ENCODE measurements around the gene ZNF263. TPM values are rescaled to one million over a fixed set of nuclear protein-coding genes. Genes with fewer than 3 reads are reported as not detected.
A peak's percentile ranks its signal among the peaks of the same experiment; 100 is the strongest.

The ZNF263 gene
- total RNA-seq, 1 experiment from 2014 or later, result 34.8 TPM

GRCh38 chr16:3295209-3295608, 11.9 kb downstream of the ZNF263 start:
- H3K36me3 ChIP-seq (ENCODE audit: insufficient read depth, low read length, poor library complexity, severe bottlenecking), result peaks cover 49% of the 10 kb centered on the region
- no TSS peak for BruUV-seq (replicated peaks)
- POLR2A ChIA-PET (ENCODE audit: low non-redundant PET), result no interaction called here

DNA sequence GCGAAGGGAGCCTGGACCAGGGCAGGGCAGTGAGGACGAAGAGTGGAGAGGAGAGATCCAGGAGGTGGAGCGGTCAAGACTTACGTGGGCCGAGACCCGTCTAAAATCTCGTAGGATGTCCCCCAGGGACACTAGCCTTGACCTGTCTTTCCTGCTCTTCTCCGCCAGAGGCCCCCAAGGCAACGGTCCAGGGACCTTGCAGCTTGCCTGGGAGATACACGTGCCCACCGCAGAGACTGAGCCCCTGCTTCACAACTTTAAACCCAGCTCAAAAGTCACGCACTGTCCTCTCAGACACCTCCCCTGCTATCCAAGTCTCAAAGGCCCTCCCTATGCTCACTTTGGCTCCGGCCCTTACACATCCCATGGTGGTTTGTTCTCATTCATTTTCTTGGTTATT, 12.5 kb downstream of the ZNF263 start:
- no peak overlapping the region for H3K27ac ChIP-seq (ENCODE audit: low read depth, low read length, poor library complexity, severe bottlenecking)
- no peak overlapping the region for H3K4me3 ChIP-seq (ENCODE audit: low read depth, low read length, poor library complexity, severe bottlenecking)
- intact Hi-C loops (cut with micrococcal nuclease; ENCODE audit: unreplicated experiment), result no loop called here
- BruUV-seq (replicated peaks), result no TSS peak
- no peaks in the 10 kb centered on the region for H3K4me1 ChIP-seq (ENCODE audit: insufficient read depth, low read length, poor library complexity, severe bottlenecking)
- CTCF ChIA-PET, result no interaction called here
- H3K27me3 ChIP-seq (replicated peaks; ENCODE audit: insufficient read depth, low read depth, low read length, poor library complexity), result no peaks in the 10 kb centered on the region
- no peak for DNase-seq (ENCODE audit: low spot score)
- H3K36me3 ChIP-seq (ENCODE audit: insufficient read depth, low read length, poor library complexity, severe bottlenecking), result peaks cover 46% of the 10 kb centered on the region
- TF ChIP-seq, protein P1, sequence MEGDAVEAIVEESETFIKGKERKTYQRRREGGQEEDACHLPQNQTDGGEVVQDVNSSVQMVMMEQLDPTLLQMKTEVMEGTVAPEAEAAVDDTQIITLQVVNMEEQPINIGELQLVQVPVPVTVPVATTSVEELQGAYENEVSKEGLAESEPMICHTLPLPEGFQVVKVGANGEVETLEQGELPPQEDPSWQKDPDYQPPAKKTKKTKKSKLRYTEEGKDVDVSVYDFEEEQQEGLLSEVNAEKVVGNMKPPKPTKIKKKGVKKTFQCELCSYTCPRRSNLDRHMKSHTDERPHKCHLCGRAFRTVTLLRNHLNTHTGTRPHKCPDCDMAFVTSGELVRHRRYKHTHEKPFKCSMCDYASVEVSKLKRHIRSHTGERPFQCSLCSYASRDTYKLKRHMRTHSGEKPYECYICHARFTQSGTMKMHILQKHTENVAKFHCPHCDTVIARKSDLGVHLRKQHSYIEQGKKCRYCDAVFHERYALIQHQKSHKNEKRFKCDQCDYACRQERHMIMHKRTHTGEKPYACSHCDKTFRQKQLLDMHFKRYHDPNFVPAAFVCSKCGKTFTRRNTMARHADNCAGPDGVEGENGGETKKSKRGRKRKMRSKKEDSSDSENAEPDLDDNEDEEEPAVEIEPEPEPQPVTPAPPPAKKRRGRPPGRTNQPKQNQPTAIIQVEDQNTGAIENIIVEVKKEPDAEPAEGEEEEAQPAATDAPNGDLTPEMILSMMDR (conservative IDR thresholded peaks at IDR 0.05; ENCODE audit: low read depth, low read length), result no peak
- no peak for TF ChIP-seq EZH2 (IDR thresholded peaks at IDR 0.05; ENCODE audit: borderline replicate concordance, low read depth, low read length, poor library complexity, severe bottlenecking)
- POLR2A ChIA-PET (ENCODE audit: low non-redundant PET), result no interaction called here
- H3K9me3 ChIP-seq (ENCODE audit: low read depth, low read length, poor library complexity, severe bottlenecking), result peaks cover 83% of the 10 kb centered on the region

More at GRCh38 chr16:3295209-3295608, 11.9 kb downstream of the ZNF263 start:
- no peak for DNase-seq (ENCODE audit: low spot score)
- Histone ChIP-seq H3K27me3 (replicated peaks; ENCODE audit: insufficient read depth, low read depth, low read length, poor library complexity) (no peaks in the 10 kb centered on the region), H3K4me3 (ENCODE audit: low read depth, low read length, poor library complexity, severe bottlenecking) (no peak overlapping the region), H3K27ac (ENCODE audit: low read depth, low read length, poor library complexity, severe bottlenecking) (no peak overlapping the region), H3K9me3 (ENCODE audit: low read depth, low read length, poor library complexity, severe bottlenecking) (peaks cover 85% of the 10 kb centered on the region), H3K4me1 (ENCODE audit: insufficient read depth, low read length, poor library complexity, severe bottlenecking) (no peaks in the 10 kb centered on the region)
- CTCF ChIA-PET, result no interaction called here
- intact Hi-C loops (cut with micrococcal nuclease; ENCODE audit: unreplicated experiment), result no loop called here
- TF ChIP-seq, protein P1 (conservative IDR thresholded peaks at IDR 0.05; ENCODE audit: low read depth, low read length), result no peak
- TF ChIP-seq EZH2 (IDR thresholded peaks at IDR 0.05; ENCODE audit: borderline replicate concordance, low read depth, low read length, poor library complexity, severe bottlenecking), result no peak

DNA sequence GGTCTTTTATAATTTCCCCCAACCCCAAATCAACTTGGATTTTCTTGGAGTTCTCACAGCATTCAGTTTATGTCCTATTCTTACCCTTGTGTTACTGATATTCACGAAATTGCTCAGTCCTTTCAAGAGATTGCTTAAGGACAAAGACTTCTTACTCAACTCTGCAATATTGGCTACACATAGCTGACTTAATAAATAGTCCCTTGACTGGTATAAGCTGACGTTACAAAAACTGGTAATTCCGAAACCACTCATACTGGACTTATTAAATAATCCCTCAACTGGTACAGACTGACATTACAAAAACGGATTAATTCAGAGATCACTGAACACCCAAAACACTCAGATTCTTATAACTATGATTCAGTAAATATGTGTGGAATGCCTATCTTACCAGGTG, 21.1 kb downstream of the ZNF263 start:
- no peak overlapping the region for H3K27ac ChIP-seq (ENCODE audit: low read depth, low read length, poor library complexity, severe bottlenecking)
- BruUV-seq (replicated peaks), result no TSS peak
- peaks cover 78% of the 10 kb centered on the region for H3K9me3 ChIP-seq (ENCODE audit: low read depth, low read length, poor library complexity, severe bottlenecking)
- peaks cover 6% of the 10 kb centered on the region for H3K4me1 ChIP-seq (ENCODE audit: insufficient read depth, low read length, poor library complexity, severe bottlenecking)
- intact Hi-C loops (cut with micrococcal nuclease; ENCODE audit: unreplicated experiment), result no loop called here
- POLR2A ChIA-PET (ENCODE audit: low non-redundant PET), result no interaction called here
- H3K36me3 ChIP-seq (ENCODE audit: insufficient read depth, low read length, poor library complexity, severe bottlenecking), result peaks cover 50% of the 10 kb centered on the region
- no peak for DNase-seq (ENCODE audit: low spot score)
- peak overlapping the region; percentile 61 for H3K4me3 ChIP-seq (ENCODE audit: low read depth, low read length, poor library complexity, severe bottlenecking)
- TF ChIP-seq, protein P1 (conservative IDR thresholded peaks at IDR 0.05; ENCODE audit: low read depth, low read length), result no peak
- H3K27me3 ChIP-seq (replicated peaks; ENCODE audit: insufficient read depth, low read depth, low read length, poor library complexity), result no peaks in the 10 kb centered on the region
- CTCF ChIA-PET, result no interaction called here
